ENCODE results near the gene PACRG.

DNA sequence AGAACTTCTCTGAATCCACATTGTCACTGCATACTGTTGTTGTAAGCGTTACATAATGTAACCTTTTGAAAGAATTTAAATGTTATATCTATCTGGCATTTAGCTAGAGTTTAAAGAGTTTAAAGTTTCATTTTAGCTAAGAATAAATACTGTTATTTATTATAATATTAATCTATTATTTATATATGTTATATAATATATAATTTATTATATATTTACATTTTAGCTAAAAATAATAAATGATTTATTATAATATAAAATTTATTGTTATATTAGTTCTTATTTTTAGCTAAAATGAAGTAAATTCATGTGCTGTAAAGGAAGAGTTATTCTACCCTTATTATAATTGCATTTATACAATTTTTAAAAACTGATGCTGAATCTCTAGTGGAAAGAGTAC lies 431.3 kb downstream of the PACRG start:
- no peak for TF ChIP-seq POLR2AphosphoS5 (IDR thresholded peaks at IDR 0.05; ENCODE audit: low read depth, low read length)
- no peak for TF ChIP-seq POLR2A (IDR thresholded peaks at IDR 0.05; ENCODE audit: low read depth, low read length)

Data from GM12892 (cell line).